A673 (cell line): ENCODE results near the gene DMD. TPM values are rescaled to one million over a fixed set of nuclear protein-coding genes. Genes with fewer than 3 reads are reported as not detected.
"Not testable (repeated sequence)": the region's sequence is repeated elsewhere in the genome, so short reads cannot be mapped to it uniquely, and the experiment has no call there.

Experiments
- BruUV-seq: library from RNA; stranded (reverse); fragments of 400-500 nt; replicated peaks from 2 replicates; lab custom pipeline; 2021; lab: Mats Ljungman, UMichigan
- CTCF ChIA-PET: fragments of 300-600 bp; sonication (Branson Sonifier 250); formaldehyde crosslinking; loops from one replicate; lab custom pipeline; 2022; ENCODE audit warnings: antibody characterized with exemption; lab: Charles Lee
- POLR2A ChIA-PET: fragments of 300-600 bp; sonication (Branson Sonifier 250); formaldehyde crosslinking; loops from one replicate; lab custom pipeline; 2022; ENCODE audit warnings: antibody characterized with exemption; ENCODE audit not compliant: low non-redundant PET; lab: Charles Lee
- DNase-seq: peaks from one replicate; pipeline ENCODE4 v3.0.0-alpha.2; 2015; ENCODE audit warnings: low spot score
- H3K27ac ChIP-seq: fragments of 200-600 bp; sonication (generic); 2 replicates; pipeline ENCODE4 v1.5.1; 2016; ENCODE audit warnings: mixed run types, low read depth, mild to moderate bottlenecking, mixed read lengths, antibody characterized with exemption, low read length; ENCODE audit not compliant: poor library complexity, severe bottlenecking
- H3K27me3 ChIP-seq: fragments of 200-600 bp; sonication (generic); replicated peaks from 2 replicates; pipeline ENCODE4 v1.6.1; 2017; ENCODE audit warnings: mixed run types, low read depth, mild to moderate bottlenecking, mixed read lengths, antibody characterized with exemption, low read length; ENCODE audit not compliant: insufficient read depth, poor library complexity
- H3K36me3 ChIP-seq: fragments of 200-600 bp; sonication (generic); 2 replicates; pipeline ENCODE4 v1.6.1; 2016; ENCODE audit warnings: mixed run types, mild to moderate bottlenecking, mixed read lengths, antibody characterized with exemption, low read length; ENCODE audit not compliant: insufficient read depth, poor library complexity, severe bottlenecking
- H3K4me1 ChIP-seq: fragments of 200-600 bp; sonication (generic); 2 replicates; pipeline ENCODE4 v1.6.1; 2017; ENCODE audit warnings: mixed run types, mild to moderate bottlenecking, mixed read lengths, antibody characterized with exemption, low read length; ENCODE audit not compliant: insufficient read depth, poor library complexity, severe bottlenecking
- H3K4me3 ChIP-seq: fragments of 200-600 bp; sonication (generic); 2 replicates; pipeline ENCODE4 v1.5.1; 2016; ENCODE audit warnings: low read depth, mixed run types, mild to moderate bottlenecking, mixed read lengths, low read length; ENCODE audit not compliant: poor library complexity, severe bottlenecking
- H3K9me3 ChIP-seq: fragments of 200-600 bp; sonication (generic); 2 replicates; pipeline ENCODE4 v1.6.1; 2016; ENCODE audit warnings: mixed run types, low read depth, mild to moderate bottlenecking, mixed read lengths, antibody characterized with exemption, low read length; ENCODE audit not compliant: poor library complexity, severe bottlenecking
- EZH2 ChIP-seq: fragments of 200-600 bp; sonication (generic); IDR thresholded peaks from 2 replicates; pipeline ENCODE4 v1.6.1; 2017; ENCODE audit warnings: borderline replicate concordance, low read depth, mild to moderate bottlenecking, mixed read lengths, antibody characterized with exemption, low read length; ENCODE audit not compliant: poor library complexity, severe bottlenecking
- intact Hi-C: fragments of 100-400 bp; cut with micrococcal nuclease; formaldehyde crosslinking; loops from one replicate; pipeline ENCODE4 v1.10.0; 2022; ENCODE audit not compliant: unreplicated experiment
- total RNA-seq: library from RNA; stranded (reverse); gene quantifications from 2 replicates; pipeline ENCODE4 v1.2.3, GENCODE V29; 2021
- TF ChIP-seq, protein P1 (sequence below): fragments of 300-800, 200-600 bp; sonication (generic); conservative IDR thresholded peaks from 2 replicates; pipeline ENCODE4 v1.5.1; 2017; ENCODE audit warnings: low read depth, mild to moderate bottlenecking, antibody characterized with exemption, low read length, moderate library complexity, mixed read lengths

DMD gene
- total RNA-seq, 1 experiment from 2014 or later: 5.4 TPM

DNA sequence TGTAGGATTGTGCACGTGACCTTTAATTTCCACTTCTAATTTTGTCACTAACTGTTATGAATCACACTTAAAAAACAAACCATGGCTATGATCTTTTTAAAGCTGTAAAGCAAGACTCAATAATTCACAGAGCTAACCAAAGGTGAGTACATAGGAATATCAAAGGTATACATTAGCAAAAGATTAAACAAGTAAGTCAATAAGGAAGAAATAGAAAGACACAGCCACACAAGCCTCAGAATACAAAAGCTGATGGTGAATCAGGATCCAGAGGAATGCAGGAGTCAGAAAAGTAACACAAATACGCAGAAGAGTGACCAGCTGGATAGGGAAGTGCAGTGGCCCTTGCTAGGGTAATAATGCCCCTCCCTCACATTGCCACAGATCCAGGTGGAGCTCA lies 943.6 kb downstream of the DMD start:
- Histone ChIP-seq H3K27me3 (no peaks in the 10 kb centered on the region), H3K4me1 (no peaks in the 10 kb centered on the region), H3K27ac (no peak overlapping the region), H3K36me3 (no peaks in the 10 kb centered on the region), H3K4me3 (no peak overlapping the region), H3K9me3 (peaks cover 4% of the 10 kb centered on the region)
- TF ChIP-seq EZH2: no peak
- ChIA-PET CTCF (no interaction called here), POLR2A (no interaction called here)
- intact Hi-C loops: no loop called here
- DNase-seq: no peak
- BruUV-seq: no TSS peak

GRCh38 chrX:32246675-32247074 lies 964.7 kb downstream of the DMD start:
- TF ChIP-seq, protein P1, sequence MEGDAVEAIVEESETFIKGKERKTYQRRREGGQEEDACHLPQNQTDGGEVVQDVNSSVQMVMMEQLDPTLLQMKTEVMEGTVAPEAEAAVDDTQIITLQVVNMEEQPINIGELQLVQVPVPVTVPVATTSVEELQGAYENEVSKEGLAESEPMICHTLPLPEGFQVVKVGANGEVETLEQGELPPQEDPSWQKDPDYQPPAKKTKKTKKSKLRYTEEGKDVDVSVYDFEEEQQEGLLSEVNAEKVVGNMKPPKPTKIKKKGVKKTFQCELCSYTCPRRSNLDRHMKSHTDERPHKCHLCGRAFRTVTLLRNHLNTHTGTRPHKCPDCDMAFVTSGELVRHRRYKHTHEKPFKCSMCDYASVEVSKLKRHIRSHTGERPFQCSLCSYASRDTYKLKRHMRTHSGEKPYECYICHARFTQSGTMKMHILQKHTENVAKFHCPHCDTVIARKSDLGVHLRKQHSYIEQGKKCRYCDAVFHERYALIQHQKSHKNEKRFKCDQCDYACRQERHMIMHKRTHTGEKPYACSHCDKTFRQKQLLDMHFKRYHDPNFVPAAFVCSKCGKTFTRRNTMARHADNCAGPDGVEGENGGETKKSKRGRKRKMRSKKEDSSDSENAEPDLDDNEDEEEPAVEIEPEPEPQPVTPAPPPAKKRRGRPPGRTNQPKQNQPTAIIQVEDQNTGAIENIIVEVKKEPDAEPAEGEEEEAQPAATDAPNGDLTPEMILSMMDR: peak; percentile 54
- H3K4me3 ChIP-seq, H3K9me3 ChIP-seq, H3K4me1 ChIP-seq, H3K27ac ChIP-seq, BruUV-seq, H3K27me3 ChIP-seq, H3K36me3 ChIP-seq, POLR2A ChIA-PET, intact Hi-C loops: not testable (repeated sequence)
- DNase-seq: peak; percentile 51
- CTCF ChIA-PET: interaction anchor here (0.6 kb wide), 1 partner anchor 338 kb away, joined by 3 read pairs; no protein-coding TSS in a partner anchor

DNA sequence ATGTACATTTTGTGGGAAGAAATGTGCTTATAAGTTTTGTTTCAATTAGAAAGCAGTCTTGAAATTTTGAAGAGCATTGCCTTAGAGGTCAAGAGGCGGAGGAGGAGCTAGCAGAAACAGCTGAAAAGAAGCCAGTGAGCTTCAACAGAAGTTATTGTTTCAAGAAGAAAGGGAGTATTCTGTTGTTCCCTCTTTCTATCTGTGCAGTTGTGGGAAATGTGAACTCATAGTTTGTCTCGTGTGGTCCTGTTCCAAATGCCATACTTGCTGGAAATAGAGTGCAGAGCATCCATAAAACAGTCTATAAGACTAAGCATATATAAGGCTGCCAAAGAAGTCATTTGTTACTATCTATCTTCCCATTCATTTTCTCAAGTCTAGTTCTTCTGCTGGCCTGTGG lies 1015.7 kb downstream of the DMD start:
- DNase-seq: no peak
- H3K27ac ChIP-seq: no peak overlapping the region
- CTCF ChIA-PET: no interaction called here
- BruUV-seq: no TSS peak
- intact Hi-C loops: no loop called here
- TF ChIP-seq, protein P1: no peak
- no peak for TF ChIP-seq EZH2
- no peaks in the 10 kb centered on the region for H3K9me3 ChIP-seq
- H3K4me3 ChIP-seq: no peak overlapping the region
- POLR2A ChIA-PET: no interaction called here
- H3K27me3 ChIP-seq: no peaks in the 10 kb centered on the region
- H3K4me1 ChIP-seq: no peaks in the 10 kb centered on the region
- H3K36me3 ChIP-seq: no peaks in the 10 kb centered on the region

DNA sequence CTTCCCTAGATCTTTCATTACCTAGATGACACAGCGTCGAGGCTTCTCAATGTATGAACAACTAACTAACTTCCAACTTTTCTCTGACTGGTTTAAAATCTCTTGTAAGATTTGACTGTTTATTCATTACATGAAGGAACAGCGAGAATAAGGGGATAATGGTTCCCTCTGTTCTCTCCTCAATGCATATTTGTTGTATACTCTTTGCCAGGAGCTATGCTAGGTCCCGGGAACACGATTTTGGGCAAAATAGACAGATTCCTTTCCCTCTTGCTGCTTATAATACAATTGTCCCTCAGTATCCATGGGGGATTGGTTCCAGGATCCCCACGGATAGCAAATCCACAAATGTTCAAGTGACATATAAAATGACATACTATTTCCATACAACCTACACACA lies 1020.0 kb downstream of the DMD start:
- no peak overlapping the region for H3K4me3 ChIP-seq
- BruUV-seq: no TSS peak
- CTCF ChIA-PET: no interaction called here

More for the DNA sequence above, 1020.0 kb downstream of the DMD start:
- no peak for DNase-seq
- Histone ChIP-seq H3K36me3 (no peaks in the 10 kb centered on the region), H3K27ac (no peak overlapping the region), H3K27me3 (no peaks in the 10 kb centered on the region), H3K4me1 (no peaks in the 10 kb centered on the region), H3K9me3 (no peaks in the 10 kb centered on the region)
- TF ChIP-seq, protein P1: no peak
- TF ChIP-seq EZH2: no peak
- POLR2A ChIA-PET: no interaction called here
- intact Hi-C loops: no loop called here
